Bronchial smooth muscle cell (primary cell): Measurements from ENCODE around the gene PLOD1. TPM values are rescaled to one million over a fixed set of nuclear protein-coding genes. Genes with fewer than 3 reads are reported as not detected.

ENCODE experiments used
- total RNA-seq: library from RNA; depleted of rRNA; stranded (reverse); fragments of >200 nt; gene quantifications from 2 replicates; pipeline ENCODE4 v1.2.1, GENCODE V29; 2014

Gene PLOD1
- total RNA-seq, result 209 and 243 TPM in 2 replicates

DNA sequence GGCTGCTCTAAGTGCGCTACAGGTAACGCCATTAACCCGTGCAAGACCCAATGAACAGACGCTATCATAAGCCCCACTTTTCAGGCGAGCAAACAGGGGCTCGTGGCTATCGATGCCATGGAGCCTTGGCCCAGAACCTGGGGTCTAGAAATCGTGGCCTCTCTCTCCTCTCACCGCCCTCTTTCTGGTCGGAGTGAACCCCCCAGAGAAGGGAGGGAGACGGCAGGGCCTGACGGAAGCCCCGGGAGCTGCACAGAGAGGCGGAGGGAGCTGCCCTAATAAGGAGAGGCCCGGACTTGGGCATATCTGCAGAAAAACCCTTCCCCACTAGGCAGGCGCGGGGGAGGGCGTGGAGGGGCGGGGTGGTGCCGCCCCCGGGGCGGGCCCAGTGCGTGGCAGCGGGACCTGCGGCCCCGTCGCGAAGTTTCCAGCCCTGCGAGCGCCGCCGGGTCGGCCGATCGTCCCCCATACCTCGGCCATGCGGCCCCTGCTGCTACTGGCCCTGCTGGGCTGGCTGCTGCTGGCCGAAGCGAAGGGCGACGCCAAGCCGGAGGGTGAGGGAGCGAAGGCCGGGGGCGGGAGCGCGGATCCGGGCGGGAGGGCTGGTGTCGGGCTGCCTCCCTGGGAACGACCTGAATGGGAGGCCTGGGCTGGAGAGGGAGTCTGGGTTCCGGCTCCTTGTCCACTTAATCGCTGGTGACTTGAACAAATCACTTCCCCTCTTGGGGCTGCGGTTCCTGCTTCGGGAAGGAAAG lies at the start of gene PLOD1:
Gene PLOD1 (plus strand): TSS at position 416 of the 755 bp plus-strand sequence. CDS start 63 bp downstream, at position 479.

GRCh38 chr1:11979851-11980675 lies 45.5 kb downstream of the PLOD1 start, which contains the start of gene MFN2:
Gene MFN2, plus strand, starts transcription at chr1:11980444. Its CDS starts 8,725 bp downstream, at chr1:11989169.

Other genes starting within 250 kb of the PLOD1 start
- gene DRAXIN, start 243.0 kb upstream of the PLOD1 start, total RNA-seq, result 0.16 and 0.26 TPM in 2 replicates
- gene AGTRAP, start 198.6 kb upstream of the PLOD1 start, total RNA-seq, result 33.1 and 39.2 TPM in 2 replicates
- 0.63 and 1.3 TPM in 2 replicates for gene C1orf167, start 172.5 kb upstream of the PLOD1 start, total RNA-seq
- 49.2 and 75.0 TPM in 2 replicates for gene MTHFR, start 128.8 kb upstream of the PLOD1 start, total RNA-seq
- gene CLCN6, start 128.5 kb upstream of the PLOD1 start, total RNA-seq, result 10.0 and 11.0 TPM in 2 replicates
- not detected in 2 replicates for gene NPPA, start 86.9 kb upstream of the PLOD1 start, total RNA-seq
- gene NPPB, start 75.8 kb upstream of the PLOD1 start, total RNA-seq, result not detected in 2 replicates
- gene KIAA2013, start 8.3 kb upstream of the PLOD1 start, total RNA-seq, result 31.3 and 34.5 TPM in 2 replicates
- gene MFN2, start 45.7 kb downstream of the PLOD1 start, total RNA-seq, result 41.5 and 52.5 TPM in 2 replicates
- gene MIIP, start 84.8 kb downstream of the PLOD1 start, total RNA-seq, result 15.1 and 19.9 TPM in 2 replicates
- gene TNFRSF8, start 128.6 kb downstream of the PLOD1 start, total RNA-seq, result 0.16 TPM in 1 of 2 replicates, not detected in the other
- gene TNFRSF1B, start 232.3 kb downstream of the PLOD1 start, total RNA-seq, result 3.3 and 9.2 TPM in 2 replicates